SK-N-SH treated with all-trans-retinoic acid at 6 μM for 48 hours (cell line): Measurements from ENCODE around the gene CHMP2A.

Experiments used
- BACH2 ChIP-seq: fragments of 250-450 bp; sonication (Bioruptor Pico); IDR thresholded peaks from 2 replicates; pipeline ENCODE4 v1.9.0; 2021; ENCODE audit warnings: mild to moderate bottlenecking, borderline replicate concordance
- ESRRG ChIP-seq: fragments of 250-450 bp; sonication (Bioruptor Pico); IDR thresholded peaks from 2 replicates; pipeline ENCODE4 v1.6.1; 2021; ENCODE audit warnings: mild to moderate bottlenecking
- GLIS3 ChIP-seq: fragments of 250-450 bp; sonication (Bioruptor Pico); IDR thresholded peaks from 2 replicates; pipeline ENCODE4 v1.5.0; 2020; ENCODE audit warnings: mild to moderate bottlenecking, moderate library complexity
- OSR1 ChIP-seq: fragments of 250-450 bp; sonication (Bioruptor Pico); IDR thresholded peaks from 2 replicates; pipeline ENCODE4 v1.8.0; 2022; ENCODE audit warnings: moderate library complexity, mild to moderate bottlenecking, inconsistent platforms
- PATZ1 ChIP-seq: fragments of 250-450 bp; sonication (Bioruptor Pico); IDR thresholded peaks from 2 replicates; pipeline ENCODE4 v1.8.0; 2020; ENCODE audit warnings: mild to moderate bottlenecking, moderate library complexity, borderline replicate concordance
- RARB ChIP-seq: fragments of 250-450 bp; sonication (Bioruptor Pico); IDR thresholded peaks from 2 replicates; pipeline ENCODE4 v1.8.0; 2021; ENCODE audit warnings: mild to moderate bottlenecking, moderate library complexity
- SNAI2 ChIP-seq: fragments of 250-450 bp; sonication (Bioruptor Pico); IDR thresholded peaks from 2 replicates; pipeline ENCODE4 v1.5.0; 2020; ENCODE audit warnings: mild to moderate bottlenecking, moderate library complexity
- ZFP30 ChIP-seq: fragments of 450-650 bp; formaldehyde crosslinking; IDR thresholded peaks from 2 replicates; pipeline ENCODE4 v1.5.0; 2022; ENCODE audit warnings: mild to moderate bottlenecking, moderate library complexity
- ZNF565 ChIP-seq: fragments of 450-650 bp; formaldehyde crosslinking; conservative IDR thresholded peaks from 2 replicates; pipeline ENCODE4 v1.5.0; 2020; ENCODE audit warnings: low read depth, mild to moderate bottlenecking, moderate library complexity

- no peak for TF ChIP-seq GLIS3 (CRISPR knock-in tag)
- TF ChIP-seq ZNF565 (CRISPR knock-in tag), result no peak
- no peak for TF ChIP-seq OSR1 (CRISPR knock-in tag)
- TF ChIP-seq RARB, result no peak
- TF ChIP-seq ESRRG (CRISPR knock-in tag), result no peak
- no peak for TF ChIP-seq SNAI2
- no peak for TF ChIP-seq ZFP30
- TF ChIP-seq PATZ1 (CRISPR knock-in tag), result 0 out of 2 replicates have a peak, but pooled peaks have one; percentile 65
- TF ChIP-seq BACH2 (CRISPR knock-in tag), result no peak
These were observed 35.3 kb downstream of the CHMP2A start, which contains the start of gene ZBTB45 for GRCh38 chr19:58519355-58520256.
